ENCODE results near the gene ZNG1A. TPM values are rescaled to one million over a fixed set of nuclear protein-coding genes. Genes with fewer than 3 reads are reported as not detected.
"Not testable (repeated sequence)": the region's sequence is repeated elsewhere in the genome, so short reads cannot be mapped to it uniquely, and the experiment has no call there.

ZNG1A gene
- total and polyA plus RNA-seq, 5 donors from 2014 or later: 12.3 to 28.5 (median 18.3) TPM

DNA sequence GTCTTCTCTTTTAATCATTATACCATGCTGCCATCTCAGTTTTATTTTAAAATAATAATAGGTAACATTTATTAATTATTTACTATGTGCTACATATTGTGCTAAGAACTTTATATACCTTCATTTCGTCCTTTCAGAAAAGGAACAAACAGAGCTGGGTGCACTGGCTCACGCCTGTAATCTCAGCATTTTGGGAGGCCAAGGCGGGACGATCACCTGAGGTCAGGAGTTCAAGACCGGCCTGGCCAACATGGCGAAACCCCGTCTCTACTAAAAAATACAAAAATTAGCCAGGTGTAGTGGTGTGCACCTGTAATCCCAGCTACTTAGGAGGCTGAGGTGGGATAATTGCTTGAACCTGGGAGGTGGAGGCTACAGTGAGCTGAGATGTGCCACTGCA lies 40.2 kb upstream of the ZNG1A start:
- peaks cover 23% of the 10 kb centered on the region for H3K4me1 ChIP-seq (ENCODE audit: control insufficient read depth, insufficient read depth, low read length, poor library complexity, severe bottlenecking)
- not testable (repeated sequence) for H3K27me3 Mint-ChIP-seq; H3K4me3 Mint-ChIP-seq; DNase-seq; H3K9me3 Mint-ChIP-seq; ATAC-seq (ENCODE audit: low read depth in 2 of 2); H3K27ac Mint-ChIP-seq; H3K4me3 ChIP-seq (ENCODE audit: low read depth, low read length); H3K9me3 ChIP-seq (ENCODE audit: control insufficient read depth in 2 of 2, low read length in 2 of 2); H3K27me3 ChIP-seq (ENCODE audit: control insufficient read depth, insufficient read depth, low read length); H3K36me3 ChIP-seq (ENCODE audit: control insufficient read depth, insufficient read depth, low read length); H3K36me3 Mint-ChIP-seq; H3K27ac ChIP-seq (ENCODE audit: insufficient read depth, low read length, poor library complexity, severe bottlenecking)
- H3K4me1 Mint-ChIP-seq: peaks cover 14 to 32% (median 30%) of the 10 kb centered on the region in 4 donors

- Histone ChIP-seq H3K36me3 (ENCODE audit: control insufficient read depth, insufficient read depth, low read length) (no peaks in the 10 kb centered on the region), H3K9me3 (ENCODE audit: control insufficient read depth in 2 of 2, low read length in 2 of 2) (no peaks in the 10 kb centered on the region), H3K4me3 (ENCODE audit: low read depth, low read length) (no peak overlapping the region), H3K27me3 (ENCODE audit: control insufficient read depth, insufficient read depth, low read length) (peaks cover 3% of the 10 kb centered on the region), H3K27ac (ENCODE audit: insufficient read depth, low read length, poor library complexity, severe bottlenecking) (no peak overlapping the region), H3K4me1 (ENCODE audit: control insufficient read depth, insufficient read depth, low read length, poor library complexity, severe bottlenecking) (peaks cover 23% of the 10 kb centered on the region)
- H3K4me3 Mint-ChIP-seq: no peak overlapping the region
- H3K36me3 Mint-ChIP-seq: no peaks in the 10 kb centered on the region
- peaks cover 10 to 31% (median 23%) of the 10 kb centered on the region in 4 donors for H3K4me1 Mint-ChIP-seq
- no peaks in the 10 kb centered on the region for H3K9me3 Mint-ChIP-seq
- DNase-seq (no peak), ATAC-seq (ENCODE audit: low read depth in 2 of 2) (no peak)
- peaks cover 10% of the 10 kb centered on the region for H3K27me3 Mint-ChIP-seq
- no peak overlapping the region for H3K27ac Mint-ChIP-seq
Observed at GRCh38 chr9:217950-218349, 39.1 kb upstream of the ZNG1A start.

- DNase-seq (no peak), ATAC-seq (ENCODE audit: low read depth in 2 of 2) (no peak)
- Histone ChIP-seq H3K9me3 (ENCODE audit: control insufficient read depth in 2 of 2, low read length in 2 of 2) (no peaks in the 10 kb centered on the region), H3K4me3 (ENCODE audit: low read depth, low read length) (no peak overlapping the region), H3K27me3 (ENCODE audit: control insufficient read depth, insufficient read depth, low read length) (peaks cover 3% of the 10 kb centered on the region), H3K36me3 (ENCODE audit: control insufficient read depth, insufficient read depth, low read length) (no peaks in the 10 kb centered on the region), H3K4me1 (ENCODE audit: control insufficient read depth, insufficient read depth, low read length, poor library complexity, severe bottlenecking) (peaks cover 14% of the 10 kb centered on the region), H3K27ac (ENCODE audit: insufficient read depth, low read length, poor library complexity, severe bottlenecking) (no peak overlapping the region)
- H3K27me3 Mint-ChIP-seq: peaks cover 5% of the 10 kb centered on the region
- peak overlapping the region in 3 of 4 donors; percentile 33 to 91 (median 59) for H3K4me3 Mint-ChIP-seq
- no peaks in the 10 kb centered on the region for H3K9me3 Mint-ChIP-seq
- H3K36me3 Mint-ChIP-seq: no peaks in the 10 kb centered on the region
- H3K27ac Mint-ChIP-seq: no peak overlapping the region
- H3K4me1 Mint-ChIP-seq: peaks cover 3 to 21% (median 14%) of the 10 kb centered on the region in 4 donors
Observed at GRCh38 chr9:216866-217265, 38.0 kb upstream of the ZNG1A start.

DNA sequence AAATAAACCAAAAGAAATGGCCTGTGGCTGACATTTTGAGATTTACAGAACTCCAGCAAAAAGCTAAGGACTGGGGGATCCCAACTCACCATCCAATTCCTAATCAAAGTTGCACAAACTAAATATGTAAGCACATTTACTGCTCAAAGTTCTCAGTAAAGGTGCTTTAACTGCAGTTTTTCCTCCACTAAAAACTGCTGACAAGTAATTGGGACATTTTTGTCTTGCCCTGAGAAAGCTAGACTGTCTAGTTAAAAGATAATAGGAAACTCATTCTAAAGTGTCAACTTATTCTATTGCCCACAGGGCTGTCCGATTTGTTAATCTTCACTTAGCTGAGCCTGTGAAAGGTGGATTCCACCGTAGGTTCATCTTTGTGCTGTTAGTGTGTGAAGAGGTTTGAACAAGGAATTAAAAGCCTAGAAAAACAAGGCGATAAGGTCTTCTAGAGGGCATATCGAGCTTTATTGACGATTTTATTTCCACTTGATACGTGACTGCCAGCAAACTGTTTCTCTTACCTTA lies 36.8 kb upstream of the ZNG1A start:
- Histone ChIP-seq H3K27ac (ENCODE audit: insufficient read depth, low read length, poor library complexity, severe bottlenecking) (no peak overlapping the region), H3K36me3 (ENCODE audit: control insufficient read depth, insufficient read depth, low read length) (no peaks in the 10 kb centered on the region), H3K4me3 (ENCODE audit: low read depth, low read length) (peak overlapping the region; percentile 71), H3K27me3 (ENCODE audit: control insufficient read depth, insufficient read depth, low read length) (peaks cover 3% of the 10 kb centered on the region), H3K4me1 (ENCODE audit: control insufficient read depth, insufficient read depth, low read length, poor library complexity, severe bottlenecking) (peaks cover 11% of the 10 kb centered on the region), H3K9me3 (ENCODE audit: control insufficient read depth in 2 of 2, low read length in 2 of 2) (no peaks in the 10 kb centered on the region)
- H3K9me3 Mint-ChIP-seq: no peaks in the 10 kb centered on the region
- peaks cover 3 to 21% (median 13%) of the 10 kb centered on the region in 4 donors for H3K4me1 Mint-ChIP-seq
- peaks cover 5% of the 10 kb centered on the region for H3K27me3 Mint-ChIP-seq
- H3K36me3 Mint-ChIP-seq: no peaks in the 10 kb centered on the region
- DNase-seq (peak in 1 of 3 donors; percentile 3), ATAC-seq (ENCODE audit: low read depth in 2 of 2) (no peak)
- peak overlapping the region in 2 of 3 donors; percentile 43 to 57 for H3K27ac Mint-ChIP-seq
- H3K4me3 Mint-ChIP-seq: peak overlapping the region; percentile 89 to 93 (median 92)

DNA sequence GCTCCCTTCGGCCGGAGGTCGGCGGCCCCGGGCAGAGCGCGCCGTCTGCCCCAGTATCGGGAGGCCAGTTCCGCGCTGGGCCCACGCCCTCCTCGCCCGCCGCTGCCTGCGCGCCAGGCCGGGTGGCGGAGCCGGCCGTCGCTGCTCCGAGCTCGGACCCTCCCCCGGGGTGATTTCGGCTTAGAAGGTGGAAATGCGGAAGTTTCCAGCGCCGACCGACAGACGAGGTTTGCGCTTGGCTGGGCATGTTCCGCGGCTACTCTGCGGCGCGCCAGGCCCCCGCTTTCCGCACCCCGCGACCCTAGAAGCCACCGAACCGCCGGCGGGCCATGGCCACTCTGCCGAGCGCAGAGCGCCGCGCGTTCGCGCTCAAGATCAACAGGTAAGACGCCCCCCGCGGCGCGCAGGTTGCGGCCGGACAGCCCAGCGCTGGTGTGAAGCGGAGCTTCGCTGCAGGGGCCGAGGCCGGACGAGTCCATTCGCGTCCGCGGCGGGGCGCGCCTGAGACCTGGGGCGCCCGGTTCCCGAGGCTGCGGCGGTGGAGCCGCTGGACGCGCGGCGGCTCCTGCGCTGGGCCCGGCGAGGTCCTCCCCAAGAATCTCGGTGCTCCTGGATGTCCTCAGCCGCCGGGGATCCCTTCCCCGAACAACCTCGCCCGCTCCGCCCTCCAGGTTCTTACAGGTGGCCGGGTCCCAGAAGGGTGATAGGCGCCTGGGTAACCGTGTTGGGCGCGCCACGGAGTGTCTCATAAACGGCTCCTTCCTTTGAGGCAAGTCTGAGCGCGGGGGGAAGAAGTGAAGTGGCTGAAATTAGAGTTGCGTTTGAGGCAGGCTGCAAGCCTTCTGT lies 36.0 kb upstream of the ZNG1A start, which contains the start of gene DOCK8:
DOCK8 (plus strand) TSS at position 218 of the 846 bp plus-strand sequence; CDS start at position 330, 112 bp downstream.
- ATAC-seq (ENCODE audit: low read depth in 2 of 2) (peak; percentile 76 to 82), DNase-seq (peak; percentile 25 to 83 (median 34))
- Histone ChIP-seq H3K27ac (ENCODE audit: insufficient read depth, low read length, poor library complexity, severe bottlenecking) (no peak within 1 kb of the TSS), H3K9me3 (ENCODE audit: control insufficient read depth in 2 of 2, low read length in 2 of 2) (no peaks in the 10 kb centered on the region), H3K4me3 (ENCODE audit: low read depth, low read length) (peak within 1 kb of the TSS; percentile 71), H3K36me3 (ENCODE audit: control insufficient read depth, insufficient read depth, low read length) (no peaks in the 10 kb centered on the region), H3K4me1 (ENCODE audit: control insufficient read depth, insufficient read depth, low read length, poor library complexity, severe bottlenecking) (peaks cover 11% of the 10 kb centered on the region), H3K27me3 (ENCODE audit: control insufficient read depth, insufficient read depth, low read length) (peaks cover 3% of the 10 kb centered on the region)
- no peaks in the 10 kb centered on the region for H3K9me3 Mint-ChIP-seq
- peaks cover 0 to 21% (median 13%) of the 10 kb centered on the region in 4 donors for H3K4me1 Mint-ChIP-seq
- peak within 1 kb of the TSS in 2 of 3 donors; percentile 57 to 87 for H3K27ac Mint-ChIP-seq
- no peaks in the 10 kb centered on the region for H3K36me3 Mint-ChIP-seq
- peaks cover 10% of the 10 kb centered on the region for H3K27me3 Mint-ChIP-seq
- H3K4me3 Mint-ChIP-seq: peak within 1 kb of the TSS; percentile 89 to 93 (median 92)

DNA sequence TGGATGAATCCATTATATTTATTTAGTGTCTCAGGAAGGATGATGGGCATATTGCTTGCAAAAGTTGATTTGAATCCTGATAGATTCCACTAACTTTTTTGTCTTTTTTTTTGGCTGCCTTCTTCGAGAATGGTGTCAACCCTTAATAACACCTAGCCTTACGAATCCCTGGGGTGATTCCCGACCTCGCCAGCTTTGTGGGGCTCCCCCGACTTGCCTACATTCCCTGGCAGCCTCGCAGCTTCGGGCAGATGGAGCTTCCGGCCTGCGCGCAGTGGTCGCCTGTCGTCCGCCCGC lies 35.4 kb upstream of the ZNG1A start:
- Mint-ChIP-seq H3K4me3 (peak overlapping the region; percentile 77 to 91 (median 84)), H3K36me3 (no peaks in the 10 kb centered on the region), H3K9me3 (no peaks in the 10 kb centered on the region), H3K4me1 (peaks cover 0 to 21% (median 13%) of the 10 kb centered on the region in 4 donors), H3K27me3 (peaks cover 10% of the 10 kb centered on the region), H3K27ac (peak overlapping the region in 1 of 3 donors; percentile 87)
- no peak overlapping the region for H3K27ac ChIP-seq (ENCODE audit: insufficient read depth, low read length, poor library complexity, severe bottlenecking)
- peak overlapping the region; percentile 58 for H3K4me3 ChIP-seq (ENCODE audit: low read depth, low read length)
- DNase-seq (no peak), ATAC-seq (ENCODE audit: low read depth in 2 of 2) (no peak)
- H3K36me3 ChIP-seq (ENCODE audit: control insufficient read depth, insufficient read depth, low read length): no peaks in the 10 kb centered on the region
- H3K4me1 ChIP-seq (ENCODE audit: control insufficient read depth, insufficient read depth, low read length, poor library complexity, severe bottlenecking): peaks cover 11% of the 10 kb centered on the region
- peaks cover 3% of the 10 kb centered on the region for H3K27me3 ChIP-seq (ENCODE audit: control insufficient read depth, insufficient read depth, low read length)
- H3K9me3 ChIP-seq (ENCODE audit: control insufficient read depth in 2 of 2, low read length in 2 of 2): no peaks in the 10 kb centered on the region

GRCh38 chr9:213901-214300 lies 35.0 kb upstream of the ZNG1A start:
- peak overlapping the region; percentile 58 for H3K4me3 ChIP-seq (ENCODE audit: low read depth, low read length)
- H3K36me3 Mint-ChIP-seq; H3K9me3 Mint-ChIP-seq; H3K27me3 ChIP-seq (ENCODE audit: control insufficient read depth, insufficient read depth, low read length); DNase-seq; H3K27ac Mint-ChIP-seq; H3K9me3 ChIP-seq (ENCODE audit: control insufficient read depth in 2 of 2, low read length in 2 of 2); H3K36me3 ChIP-seq (ENCODE audit: control insufficient read depth, insufficient read depth, low read length); ATAC-seq (ENCODE audit: low read depth in 2 of 2); H3K27ac ChIP-seq (ENCODE audit: insufficient read depth, low read length, poor library complexity, severe bottlenecking): not testable (repeated sequence)
- H3K4me1 Mint-ChIP-seq: peaks cover 0 to 21% (median 13%) of the 10 kb centered on the region in 4 donors
- peaks cover 10% of the 10 kb centered on the region for H3K27me3 Mint-ChIP-seq
- H3K4me1 ChIP-seq (ENCODE audit: control insufficient read depth, insufficient read depth, low read length, poor library complexity, severe bottlenecking): peaks cover 11% of the 10 kb centered on the region
- peak overlapping the region; percentile 77 to 91 (median 84) for H3K4me3 Mint-ChIP-seq
